HepG2 (cell line): Measurements from ENCODE around the gene INPP1. TPM values are rescaled to one million over a fixed set of nuclear protein-coding genes. Genes with fewer than 3 reads are reported as not detected.
A peak's percentile ranks its signal among the peaks of the same experiment; 100 is the strongest.

Source experiments
- BCLAF1 ChIP-seq: fragments of 450-650 bp; IDR thresholded peaks from 2 replicates; pipeline ENCODE4 v1.6.1; 2017; ENCODE audit warnings: mild to moderate bottlenecking
- CERS6 ChIP-seq: sonication (generic); formaldehyde crosslinking; IDR thresholded peaks from 2 replicates; pipeline ENCODE4 v1.5.0; 2020; ENCODE audit warnings: missing genetic modification reagents
- ETV5 ChIP-seq: IDR thresholded peaks from 2 replicates; pipeline ENCODE4 v1.6.1; 2018; ENCODE audit warnings: missing biosample characterization, missing genetic modification reagents, inconsistent platforms, borderline replicate concordance
- GABPA ChIP-seq, 2 experiments: IDR thresholded peaks; 2 replicates each; pipeline ENCODE4 v1.6.1; 2011 to 2016; ENCODE audit warnings: low read depth in 2 of 2, low read length in 1 of 2, missing biosample characterization in 1 of 2, missing genetic modification characterization in 1 of 2
- HNF4G ChIP-seq, 2 experiments: sonication (generic) in 1 of 2; formaldehyde crosslinking in 1 of 2; IDR thresholded peaks; 2 replicates each; pipeline versions ENCODE4 v1.4.0 to v1.6.1; 2011 to 2020; ENCODE audit warnings: borderline replicate concordance in 2 of 2, low read depth in 2 of 2, mild to moderate bottlenecking in 2 of 2, low read length in 1 of 2, missing genetic modification reagents in 1 of 2, moderate library complexity in 1 of 2
- ISL2 ChIP-seq: sonication (generic); formaldehyde crosslinking; IDR thresholded peaks from 2 replicates; pipeline ENCODE4 v1.5.0; 2020; ENCODE audit warnings: missing genetic modification reagents
- MAF1 ChIP-seq: sonication (generic); formaldehyde crosslinking; IDR thresholded peaks from 2 replicates; pipeline ENCODE4 v1.5.0; 2020; ENCODE audit warnings: missing genetic modification reagents, borderline replicate concordance
- MIER2 ChIP-seq: IDR thresholded peaks from 2 replicates; pipeline ENCODE4 v1.6.1; 2016; ENCODE audit warnings: missing biosample characterization, missing genetic modification reagents
- SCMH1 ChIP-seq: sonication (generic); formaldehyde crosslinking; IDR thresholded peaks from 2 replicates; pipeline ENCODE4 v1.9.0; 2021; ENCODE audit warnings: missing genetic modification reagents, mild to moderate bottlenecking, borderline replicate concordance
- SIN3B ChIP-seq: fragments of 150-350 bp; IDR thresholded peaks from 2 replicates; pipeline ENCODE4 v1.6.1; 2014; ENCODE audit warnings: low read length
- SKI ChIP-seq: fragments of 450-650 bp; IDR thresholded peaks from one replicate; pipeline ENCODE4 v1.6.1; 2018; ENCODE audit warnings: mild to moderate bottlenecking; ENCODE audit not compliant: partially characterized antibody
- SRSF4 ChIP-seq: fragments of 200-400 bp; formaldehyde crosslinking; IDR thresholded peaks from one replicate; pipeline ENCODE4 v1.6.1; 2018; ENCODE audit warnings: mild to moderate bottlenecking, low read depth, low read length, moderate library complexity; ENCODE audit not compliant: poor library complexity, severe bottlenecking
- TP53 ChIP-seq: sonication (generic); formaldehyde crosslinking; conservative IDR thresholded peaks from 2 replicates; pipeline ENCODE4 v1.4.0; 2020; ENCODE audit warnings: missing genetic modification reagents
- TSC22D2 ChIP-seq: sonication (generic); formaldehyde crosslinking; IDR thresholded peaks from 2 replicates; pipeline ENCODE4 v1.5.1; 2020; ENCODE audit warnings: missing genetic modification reagents, mild to moderate bottlenecking, borderline replicate concordance
- XRCC5 ChIP-seq: fragments of 200-400 bp; formaldehyde crosslinking; optimal IDR thresholded peaks from 2 replicates; pipeline ENCODE3; 2017; ENCODE audit warnings: mild to moderate bottlenecking, low read length
- ZNF441 ChIP-seq: sonication (generic); formaldehyde crosslinking; IDR thresholded peaks from 2 replicates; pipeline ENCODE4 v1.7.0; 2021; ENCODE audit warnings: missing genetic modification reagents, borderline replicate concordance
- ZNF770 ChIP-seq: sonication (generic); formaldehyde crosslinking; IDR thresholded peaks from 2 replicates; pipeline ENCODE4 v1.5.0; 2020; ENCODE audit warnings: mild to moderate bottlenecking, missing genetic modification reagents
- ZNF816 ChIP-seq: sonication (generic); formaldehyde crosslinking; IDR thresholded peaks from 2 replicates; pipeline ENCODE4 v1.8.0; 2022; ENCODE audit warnings: missing genetic modification reagents, mild to moderate bottlenecking, borderline replicate concordance
- polyA plus RNA-seq, 8 experiments: library from polyadenylated mRNA; depleted of rRNA in 3 of 8; stranded (reverse) in 7 of 8; unstranded in 1 of 8; fragments of >200 nt; fragmentation: Illumina TruSeq in 4 of 8; extraction: Trizol in 4 of 8; gene quantifications; 2 replicates each; pipeline versions ENCODE4 v1.2.1 to v1.2.3, GENCODE V29; 2011 to 2016; ENCODE audit warnings: low read depth in 4 of 8, missing spikeins in 1 of 8, mixed read lengths in 1 of 8; ENCODE audit not compliant: insufficient read depth in 1 of 8
- total RNA-seq, 5 experiments: library from RNA; depleted of rRNA; stranded (reverse); fragments of >200 nt; fragmentation: Illumina TruSeq; extraction: Trizol; gene quantifications; 2 replicates each; pipeline ENCODE4 v1.2.3, GENCODE V29; 2016; ENCODE audit warnings: low read depth in 1 of 5
- TF ChIP-seq, protein P1 (sequence below): sonication (generic); formaldehyde crosslinking; IDR thresholded peaks from 2 replicates; pipeline ENCODE4 v1.5.0; 2020; ENCODE audit warnings: missing genetic modification reagents, mild to moderate bottlenecking, borderline replicate concordance
- TF ChIP-seq, protein P2 (sequence below): sonication (generic); formaldehyde crosslinking; IDR thresholded peaks from 2 replicates; pipeline ENCODE4 v1.8.0; 2022; ENCODE audit warnings: mild to moderate bottlenecking, missing genetic modification reagents, moderate library complexity

The INPP1 gene
- total and polyA plus RNA-seq, 2 of the 13 experiments (the other 11 are each of a cell fraction or from before 2014, with no cell fraction given) = 10.0 to 13.3 TPM

GRCh38 chr2:190319555-190320498 lies 23.6 kb upstream of the INPP1 start, which contains the start of gene HIBCH (continued):
- no peak for TF ChIP-seq TP53
- TF ChIP-seq MIER2 (CRISPR knock-in tag) = peak; percentile 82
- no peak for TF ChIP-seq HNF4G (IDR thresholded peaks at IDR 0.05; ENCODE audit: borderline replicate concordance, low read depth, low read length)
- no peak; the same call in 1 of the 2 replicates for TF ChIP-seq HNF4G (CRISPR knock-in tag; IDR thresholded peaks at IDR 0.05; ENCODE audit: borderline replicate concordance, low read depth)
- peak; percentile 74 for TF ChIP-seq SKI
- peak; percentile 97; the same call in 1 of the 2 replicates for TF ChIP-seq TSC22D2 (CRISPR knock-in tag)
- peak; percentile 78 for TF ChIP-seq ZNF770
- TF ChIP-seq SCMH1 (CRISPR knock-in tag) = no peak
- TF ChIP-seq, protein P1, sequence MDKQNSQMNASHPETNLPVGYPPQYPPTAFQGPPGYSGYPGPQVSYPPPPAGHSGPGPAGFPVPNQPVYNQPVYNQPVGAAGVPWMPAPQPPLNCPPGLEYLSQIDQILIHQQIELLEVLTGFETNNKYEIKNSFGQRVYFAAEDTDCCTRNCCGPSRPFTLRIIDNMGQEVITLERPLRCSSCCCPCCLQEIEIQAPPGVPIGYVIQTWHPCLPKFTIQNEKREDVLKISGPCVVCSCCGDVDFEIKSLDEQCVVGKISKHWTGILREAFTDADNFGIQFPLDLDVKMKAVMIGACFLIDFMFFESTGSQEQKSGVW (CRISPR knock-in tag) = no peak
- peak; percentile 94 for TF ChIP-seq ETV5
- TF ChIP-seq ZNF441 (CRISPR knock-in tag) = peak; percentile 96
- peak; percentile 99 for TF ChIP-seq XRCC5
- no peak for TF ChIP-seq SRSF4
- no peak for TF ChIP-seq CERS6
- no peak for TF ChIP-seq SIN3B
- peak; percentile 34; the same call in 1 of the 2 replicates for TF ChIP-seq ZNF816 (CRISPR knock-in tag)
- TF ChIP-seq ISL2 (CRISPR knock-in tag) = peak; percentile 83
- TF ChIP-seq GABPA (IDR thresholded peaks at IDR 0.05; ENCODE audit: low read depth, low read length) = peak; percentile 89
- TF ChIP-seq GABPA (CRISPR knock-in tag; IDR thresholded peaks at IDR 0.05; ENCODE audit: low read depth) = peak; percentile 97
- TF ChIP-seq, protein P2, sequence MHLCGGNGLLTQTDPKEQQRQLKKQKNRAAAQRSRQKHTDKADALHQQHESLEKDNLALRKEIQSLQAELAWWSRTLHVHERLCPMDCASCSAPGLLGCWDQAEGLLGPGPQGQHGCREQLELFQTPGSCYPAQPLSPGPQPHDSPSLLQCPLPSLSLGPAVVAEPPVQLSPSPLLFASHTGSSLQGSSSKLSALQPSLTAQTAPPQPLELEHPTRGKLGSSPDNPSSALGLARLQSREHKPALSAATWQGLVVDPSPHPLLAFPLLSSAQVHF (CRISPR knock-in tag) = no peak; the same call in 1 of the 2 replicates
- no peak for TF ChIP-seq BCLAF1
- no peak for TF ChIP-seq MAF1 (CRISPR knock-in tag)
